Transverse colon (tissue), 4 donors: ENCODE results near the gene IL10.

Source experiments
- CTCF ChIP-seq, 5 experiments: fragments of 200-600 bp in 3 of 5; fragments of 450-650 bp in 2 of 5; sonication (generic) in 3 of 5; IDR thresholded peaks; 1 replicate in 2 of 5; 2 replicates in 3 of 5; pipeline ENCODE4 v1.5.1; 2016 to 2017; ENCODE audit warnings: antibody characterized with exemption in 5 of 5, inconsistent platforms in 3 of 5, mild to moderate bottlenecking in 2 of 5, moderate library complexity in 1 of 5
- EP300 ChIP-seq: sonication (generic); formaldehyde crosslinking; IDR thresholded peaks from one replicate; pipeline ENCODE4 v1.6.1; 2017; ENCODE audit warnings: antibody characterized with exemption, low read depth
- POLR2AphosphoS5 ChIP-seq, 3 donors: sonication (generic); formaldehyde crosslinking; IDR thresholded peaks; one replicate each; pipeline ENCODE4 v1.6.1; 2016; ENCODE audit warnings: antibody characterized with exemption in 3 of 3

- TF ChIP-seq CTCF (IDR thresholded peaks at IDR 0.05) = no peak
- no peak for TF ChIP-seq EP300
- no peak for TF ChIP-seq POLR2AphosphoS5 (IDR thresholded peaks at IDR 0.05)
Observed at GRCh38 chr1:206766251-206766856, 5.9 kb downstream of the IL10 start.
